ENCODE data around the gene GNG7.

The GNG7 gene

DNA sequence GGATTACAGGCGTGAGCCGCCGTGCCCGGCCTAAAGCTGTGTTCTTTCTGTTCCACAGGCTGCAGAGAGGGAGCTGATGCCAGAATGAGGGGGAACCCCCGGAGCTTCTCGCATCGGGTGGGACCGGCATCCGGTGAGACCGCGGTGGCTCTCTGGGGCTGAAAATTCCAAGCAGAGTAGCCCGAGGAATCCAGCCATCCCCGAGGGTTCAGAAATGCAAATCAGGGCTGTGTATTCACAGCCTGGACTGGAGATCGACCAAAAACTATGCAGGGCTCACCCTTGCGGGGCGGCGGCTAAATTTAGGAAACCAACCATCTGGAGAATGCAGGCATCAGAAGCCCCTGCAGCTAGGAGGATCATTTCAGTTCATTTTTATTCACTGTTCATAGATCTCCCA is 99.2 kb downstream of the GNG7 start:
- Histone ChIP-seq H3K4me2 (ENCODE audit: low read length) (no peak overlapping the region), H3K36me3 (ENCODE audit: control insufficient read depth, low read length) (peaks cover 22% of the 10 kb centered on the region), H3K79me2 (ENCODE audit: control insufficient read depth, low read length) (peaks cover 32% of the 10 kb centered on the region), H3K9me3 (ENCODE audit: control insufficient read depth, insufficient read depth, low read length) (no peaks in the 10 kb centered on the region), H3K9me2 (replicated peaks; ENCODE audit: control insufficient read depth, low read length) (no peaks in the 10 kb centered on the region), H3K4me1 (ENCODE audit: control insufficient read depth, low read length) (peaks cover 39% of the 10 kb centered on the region), H3K27ac (ENCODE audit: low read depth, low read length) (no peak overlapping the region), H4K20me1 (ENCODE audit: control insufficient read depth, insufficient read depth, low read depth, low read length) (peaks cover 4% of the 10 kb centered on the region; the same call in 1 of the 2 replicates), H3K27me3 (ENCODE audit: control insufficient read depth, low read length) (no peaks in the 10 kb centered on the region), H3F3A (ENCODE audit: control insufficient read depth, insufficient read depth) (peaks cover 5% of the 10 kb centered on the region), H3K4me3 (ENCODE audit: low read length) (no peak overlapping the region)
- TF ChIP-seq, protein P1, sequence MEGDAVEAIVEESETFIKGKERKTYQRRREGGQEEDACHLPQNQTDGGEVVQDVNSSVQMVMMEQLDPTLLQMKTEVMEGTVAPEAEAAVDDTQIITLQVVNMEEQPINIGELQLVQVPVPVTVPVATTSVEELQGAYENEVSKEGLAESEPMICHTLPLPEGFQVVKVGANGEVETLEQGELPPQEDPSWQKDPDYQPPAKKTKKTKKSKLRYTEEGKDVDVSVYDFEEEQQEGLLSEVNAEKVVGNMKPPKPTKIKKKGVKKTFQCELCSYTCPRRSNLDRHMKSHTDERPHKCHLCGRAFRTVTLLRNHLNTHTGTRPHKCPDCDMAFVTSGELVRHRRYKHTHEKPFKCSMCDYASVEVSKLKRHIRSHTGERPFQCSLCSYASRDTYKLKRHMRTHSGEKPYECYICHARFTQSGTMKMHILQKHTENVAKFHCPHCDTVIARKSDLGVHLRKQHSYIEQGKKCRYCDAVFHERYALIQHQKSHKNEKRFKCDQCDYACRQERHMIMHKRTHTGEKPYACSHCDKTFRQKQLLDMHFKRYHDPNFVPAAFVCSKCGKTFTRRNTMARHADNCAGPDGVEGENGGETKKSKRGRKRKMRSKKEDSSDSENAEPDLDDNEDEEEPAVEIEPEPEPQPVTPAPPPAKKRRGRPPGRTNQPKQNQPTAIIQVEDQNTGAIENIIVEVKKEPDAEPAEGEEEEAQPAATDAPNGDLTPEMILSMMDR (IDR thresholded peaks at IDR 0.05; ENCODE audit: low read depth, low read length, poor library complexity, severe bottlenecking): no peak
- no peak for TF ChIP-seq EZH2phosphoT487 (IDR thresholded peaks at IDR 0.05; ENCODE audit: borderline replicate concordance, low read length)

DNA sequence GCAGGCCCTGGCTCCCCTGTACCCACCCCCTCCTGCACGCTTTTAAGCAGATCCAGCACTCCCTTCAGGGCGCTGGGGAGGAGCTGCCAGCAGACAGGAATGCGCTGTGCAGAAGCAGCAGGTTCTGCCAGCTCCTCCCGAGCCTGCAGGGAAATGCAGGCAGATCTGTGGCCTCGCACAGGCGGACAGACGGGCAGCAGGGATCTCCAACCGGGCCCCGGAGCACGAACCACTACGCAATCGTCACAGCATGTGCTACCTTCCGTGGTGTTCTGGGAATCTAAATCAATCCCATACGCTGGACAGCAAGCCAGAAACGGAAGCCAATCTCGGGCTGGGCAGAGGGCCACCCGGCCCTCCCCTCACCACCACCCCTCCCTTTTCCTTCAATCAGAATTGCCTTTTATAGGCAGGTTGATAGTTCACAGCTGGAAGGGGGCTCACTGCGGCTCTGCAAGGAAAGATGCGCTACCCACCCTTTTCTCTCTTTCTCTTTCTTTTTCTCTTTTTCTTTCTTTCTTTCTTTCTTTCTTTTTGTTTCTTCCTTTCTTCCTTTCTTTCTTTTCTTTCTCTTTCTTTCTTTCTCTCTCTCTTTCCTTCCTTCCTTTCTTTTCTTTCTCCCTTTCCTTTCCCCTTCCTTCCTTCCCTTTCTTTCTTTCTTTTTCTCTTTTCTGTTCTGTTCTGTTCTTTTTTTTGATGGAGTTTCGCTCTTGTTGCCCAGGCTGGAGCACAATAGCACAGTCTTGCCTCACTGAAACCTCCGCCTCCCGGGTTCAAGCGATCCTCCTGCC is 99.9 kb downstream of the GNG7 start:
- H4K20me1 ChIP-seq (ENCODE audit: control insufficient read depth, insufficient read depth, low read depth, low read length): peaks cover 4% of the 10 kb centered on the region; the same call in 1 of the 2 replicates
- TF ChIP-seq, protein P1 (IDR thresholded peaks at IDR 0.05; ENCODE audit: low read depth, low read length, poor library complexity, severe bottlenecking): no peak
- TF ChIP-seq EZH2phosphoT487 (IDR thresholded peaks at IDR 0.05; ENCODE audit: borderline replicate concordance, low read length): no peak
- no peak overlapping the region for H3K4me2 ChIP-seq (ENCODE audit: low read length)
- peaks cover 24% of the 10 kb centered on the region for H3K79me2 ChIP-seq (ENCODE audit: control insufficient read depth, low read length)
- no peaks in the 10 kb centered on the region for H3K9me3 ChIP-seq (ENCODE audit: control insufficient read depth, insufficient read depth, low read length)
- no peak overlapping the region for H3K4me3 ChIP-seq (ENCODE audit: low read length)
- no peaks in the 10 kb centered on the region for H3K27me3 ChIP-seq (ENCODE audit: control insufficient read depth, low read length)
- peaks cover 20% of the 10 kb centered on the region for H3K36me3 ChIP-seq (ENCODE audit: control insufficient read depth, low read length)
- peaks cover 31% of the 10 kb centered on the region for H3K4me1 ChIP-seq (ENCODE audit: control insufficient read depth, low read length)
- H3K9me2 ChIP-seq (replicated peaks; ENCODE audit: control insufficient read depth, low read length): no peaks in the 10 kb centered on the region
- H3F3A ChIP-seq (ENCODE audit: control insufficient read depth, insufficient read depth): peaks cover 3% of the 10 kb centered on the region
- no peak overlapping the region for H3K27ac ChIP-seq (ENCODE audit: low read depth, low read length)

DNA sequence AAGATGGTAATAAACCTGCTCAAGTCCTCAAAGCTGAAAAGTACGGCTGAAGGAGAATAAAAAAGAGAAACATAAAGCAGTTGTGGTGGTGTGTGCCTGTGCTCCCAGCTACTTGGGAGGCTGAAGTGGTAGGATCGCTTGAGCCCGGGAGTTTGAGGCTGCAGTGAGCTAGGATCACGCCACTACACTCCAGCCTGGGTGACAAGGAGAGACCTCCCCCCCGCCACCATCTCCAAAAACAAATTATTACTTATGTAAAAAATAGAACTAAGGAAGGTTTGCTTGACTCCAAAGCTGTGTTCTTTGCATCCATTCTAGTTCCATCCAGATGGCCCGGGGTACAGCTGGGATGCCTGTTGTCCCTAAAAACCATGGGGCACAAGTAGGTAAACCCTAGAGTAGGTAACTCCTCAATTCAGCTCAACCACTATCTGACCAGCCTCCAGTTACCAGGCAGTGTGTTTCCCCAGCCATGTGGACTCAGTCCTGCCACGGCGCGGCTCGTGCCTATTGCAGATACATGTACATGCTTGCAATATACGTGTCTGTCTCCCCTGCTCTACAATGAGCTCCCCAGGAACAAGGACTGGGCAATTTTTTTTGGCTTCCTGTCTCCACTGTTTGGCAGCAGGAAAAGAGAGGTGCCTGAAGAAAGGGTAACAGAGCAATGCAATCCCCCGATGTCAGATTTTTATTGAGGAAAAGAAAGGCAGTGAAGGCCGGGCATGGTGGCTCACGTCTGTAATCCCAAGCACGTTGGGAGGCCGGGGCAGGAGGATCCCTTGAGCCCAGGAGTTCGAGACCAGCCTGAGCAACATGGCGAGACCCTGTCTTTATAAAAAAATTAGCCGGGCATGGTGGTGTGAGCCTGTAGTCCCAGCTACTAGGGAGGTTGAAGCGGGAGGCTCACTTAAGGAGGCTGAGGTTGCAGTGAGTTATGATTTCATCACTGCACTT is 101.3 kb downstream of the GNG7 start:
- H3K79me2 ChIP-seq (ENCODE audit: control insufficient read depth, low read length): peaks cover 24% of the 10 kb centered on the region
- peaks cover 15% of the 10 kb centered on the region for H3K36me3 ChIP-seq (ENCODE audit: control insufficient read depth, low read length)
- no peak overlapping the region for H3K27ac ChIP-seq (ENCODE audit: low read depth, low read length)
- no peaks in the 10 kb centered on the region for H3K9me2 ChIP-seq (replicated peaks; ENCODE audit: control insufficient read depth, low read length)
- H3K4me3 ChIP-seq (ENCODE audit: low read length): no peak overlapping the region
- peaks cover 27% of the 10 kb centered on the region for H3K4me1 ChIP-seq (ENCODE audit: control insufficient read depth, low read length)
- H3K9me3 ChIP-seq (ENCODE audit: control insufficient read depth, insufficient read depth, low read length): no peaks in the 10 kb centered on the region
- H3K4me2 ChIP-seq (ENCODE audit: low read length): no peak overlapping the region
- H3F3A ChIP-seq (ENCODE audit: control insufficient read depth, insufficient read depth): peaks cover 3% of the 10 kb centered on the region
- TF ChIP-seq EZH2phosphoT487 (IDR thresholded peaks at IDR 0.05; ENCODE audit: borderline replicate concordance, low read length): no peak
- TF ChIP-seq, protein P1 (IDR thresholded peaks at IDR 0.05; ENCODE audit: low read depth, low read length, poor library complexity, severe bottlenecking): no peak
- H4K20me1 ChIP-seq (ENCODE audit: control insufficient read depth, insufficient read depth, low read depth, low read length): peaks cover 4% of the 10 kb centered on the region; the same call in 1 of the 2 replicates
- no peaks in the 10 kb centered on the region for H3K27me3 ChIP-seq (ENCODE audit: control insufficient read depth, low read length)

Measured in DOHH2 (cell line).